MM.1S (cell line): ENCODE measurements around the gene RAB3D.

Experiments
- DNase-seq: peaks from one replicate; pipeline ENCODE4 v3.0.0-alpha.2; 2015
- H2AFZ ChIP-seq: fragments of 300-600 bp; sonication (generic); 2 replicates; pipeline ENCODE4 v1.6.0; 2016; ENCODE audit warnings: antibody characterized with exemption, low read length
- H3F3A ChIP-seq: fragments of 300-600 bp; sonication (generic); 2 replicates; pipeline ENCODE4 v1.6.1; 2016; ENCODE audit warnings: mild to moderate bottlenecking, antibody characterized with exemption, low read length, moderate library complexity, mixed read lengths; ENCODE audit not compliant: insufficient read depth
- H3K27ac ChIP-seq: fragments of 300-600 bp; sonication (generic); 2 replicates; pipeline ENCODE4 v1.5.1; 2016; ENCODE audit warnings: mild to moderate bottlenecking, low read length
- H3K27me3 ChIP-seq: fragments of 300-600 bp; sonication (generic); replicated peaks from 2 replicates; pipeline ENCODE4 v1.6.0; 2016; ENCODE audit warnings: low read length; ENCODE audit not compliant: insufficient read depth
- H3K36me3 ChIP-seq: fragments of 300-600 bp; sonication (generic); replicated peaks from 2 replicates; pipeline ENCODE4 v1.6.1; 2016; ENCODE audit warnings: mild to moderate bottlenecking, low read length, mixed read lengths; ENCODE audit not compliant: insufficient read depth
- H3K4me1 ChIP-seq: fragments of 300-600 bp; sonication (generic); 2 replicates; pipeline ENCODE4 v1.6.1; 2016; ENCODE audit warnings: low read length, mixed read lengths
- H3K4me2 ChIP-seq: fragments of 300-600 bp; sonication (generic); 2 replicates; pipeline ENCODE4 v1.6.0; 2016; ENCODE audit warnings: low read depth, low read length
- H3K4me3 ChIP-seq: fragments of 300-600 bp; sonication (generic); 2 replicates; pipeline ENCODE4 v1.5.1; 2016; ENCODE audit warnings: low read length, mixed read lengths
- H3K79me2 ChIP-seq: fragments of 300-600 bp; sonication (generic); 2 replicates; pipeline ENCODE4 v1.6.1; 2016; ENCODE audit warnings: mixed run types, low read length, mixed read lengths
- H3K9ac ChIP-seq: fragments of 300-600 bp; sonication (generic); 2 replicates; pipeline ENCODE4 v1.6.1; 2016; ENCODE audit warnings: low read length, mixed read lengths
- H3K9me2 ChIP-seq: fragments of 300-600 bp; sonication (generic); replicated peaks from 2 replicates; pipeline ENCODE4 v1.6.1; 2016; ENCODE audit warnings: mild to moderate bottlenecking, low read length, mixed read lengths; ENCODE audit not compliant: insufficient read depth
- H3K9me3 ChIP-seq: fragments of 300-600 bp; sonication (generic); replicated peaks from 2 replicates; pipeline ENCODE4 v1.6.1; 2016; ENCODE audit warnings: mild to moderate bottlenecking, low read length, mixed read lengths; ENCODE audit not compliant: insufficient read depth
- H4K20me1 ChIP-seq: fragments of 300-600 bp; sonication (generic); 2 replicates; pipeline ENCODE4 v1.6.1; 2016; ENCODE audit warnings: mild to moderate bottlenecking, low read length, moderate library complexity, mixed read lengths; ENCODE audit not compliant: insufficient read depth
- CTCF ChIP-seq: fragments of 300-600 bp; sonication (generic); IDR thresholded peaks from 2 replicates; pipeline ENCODE4 v1.5.1; 2016; ENCODE audit warnings: antibody characterized with exemption, low read length, mixed read lengths
- EZH2 ChIP-seq: fragments of 300-600 bp; sonication (generic); optimal IDR thresholded peaks from 2 replicates; pipeline ENCODE3; 2017; ENCODE audit warnings: low read depth, mild to moderate bottlenecking, antibody characterized with exemption, low read length, mixed read lengths
- EZH2phosphoT487 ChIP-seq: fragments of 300-600 bp; sonication (generic); IDR thresholded peaks from 2 replicates; pipeline ENCODE4 v1.6.1; 2018; ENCODE audit warnings: antibody characterized with exemption, low read length

RAB3D gene

GRCh38 chr19:11325544-11325943 is 13.9 kb downstream of the RAB3D start:
- H4K20me1 ChIP-seq = no peaks in the 10 kb centered on the region
- H3K36me3 ChIP-seq = no peaks in the 10 kb centered on the region
- no peaks in the 10 kb centered on the region for H3K79me2 ChIP-seq
- no peaks in the 10 kb centered on the region for H3K4me1 ChIP-seq
- TF ChIP-seq CTCF (no peak), EZH2 (no peak), EZH2phosphoT487 (no peak)
- no peaks in the 10 kb centered on the region for H3K27me3 ChIP-seq
- H3K9me2 ChIP-seq = no peaks in the 10 kb centered on the region
- H2AFZ ChIP-seq = no peak overlapping the region
- no peak for DNase-seq
- H3K27ac ChIP-seq = no peak overlapping the region
- no peak overlapping the region for H3K9ac ChIP-seq
- H3F3A ChIP-seq = no peaks in the 10 kb centered on the region
- no peak overlapping the region for H3K4me2 ChIP-seq
- no peak overlapping the region for H3K4me3 ChIP-seq
- no peaks in the 10 kb centered on the region for H3K9me3 ChIP-seq

GRCh38 chr19:11324748-11325389 is 14.6 kb downstream of the RAB3D start:
- Histone ChIP-seq H3K4me1 (no peaks in the 10 kb centered on the region), H3K27me3 (no peaks in the 10 kb centered on the region), H3K9me2 (no peaks in the 10 kb centered on the region), H3K36me3 (no peaks in the 10 kb centered on the region), H3F3A (no peaks in the 10 kb centered on the region), H3K4me2 (no peak overlapping the region), H2AFZ (no peak overlapping the region), H3K9me3 (no peaks in the 10 kb centered on the region), H3K4me3 (no peak overlapping the region), H4K20me1 (no peaks in the 10 kb centered on the region), H3K27ac (no peak overlapping the region), H3K9ac (no peak overlapping the region), H3K79me2 (no peaks in the 10 kb centered on the region)
- TF ChIP-seq EZH2 (no peak), CTCF (no peak), EZH2phosphoT487 (no peak)
- DNase-seq = no peak

- Histone ChIP-seq H3K27ac (no peak overlapping the region), H3K9me2 (no peaks in the 10 kb centered on the region), H3K4me3 (no peak overlapping the region), H3K36me3 (no peaks in the 10 kb centered on the region), H3K4me2 (no peak overlapping the region), H3K79me2 (no peaks in the 10 kb centered on the region), H3K9ac (no peak overlapping the region), H3K4me1 (no peaks in the 10 kb centered on the region), H4K20me1 (no peaks in the 10 kb centered on the region), H3F3A (no peaks in the 10 kb centered on the region), H3K9me3 (no peaks in the 10 kb centered on the region), H3K27me3 (no peaks in the 10 kb centered on the region), H2AFZ (no peak overlapping the region)
- no peak for DNase-seq
- TF ChIP-seq EZH2phosphoT487 = no peak
- TF ChIP-seq CTCF = no peak
- no peak for TF ChIP-seq EZH2
Observed at GRCh38 chr19:11324079-11324661, 15.3 kb downstream of the RAB3D start.
